ENCODE measurements around the gene LDB2. TPM values are rescaled to one million over a fixed set of nuclear protein-coding genes. Genes with fewer than 3 reads are reported as not detected.

The LDB2 gene
- polyA plus RNA-seq, 2 donors: 3.5 to 4.4 TPM

GRCh38 chr4:16457944-16458343 lies 440.5 kb downstream of the LDB2 start:
- no peak overlapping the region for H3K27ac ChIP-seq (ENCODE audit: low read depth in 2 of 2, low read length in 1 of 2)
- H3K27me3 ChIP-seq (ENCODE audit: control insufficient read depth in 1 of 2, insufficient read depth in 2 of 2, low read length in 2 of 2): no peaks in the 10 kb centered on the region
- no peaks in the 10 kb centered on the region for H3K4me1 ChIP-seq (ENCODE audit: control insufficient read depth in 2 of 2, insufficient read depth in 2 of 2, low read length in 1 of 2)
- 71 to 80% methylated on average over 4 of the region's 4 CpGs for WGBS, 2 donors
- no peaks in the 10 kb centered on the region for H3K36me3 ChIP-seq (ENCODE audit: control insufficient read depth in 2 of 2, insufficient read depth in 2 of 2, low read length in 1 of 2)
- H3K9me3 ChIP-seq (ENCODE audit: control insufficient read depth in 2 of 2, insufficient read depth in 1 of 2, low read depth in 1 of 2, low read length in 1 of 2): no peaks in the 10 kb centered on the region
- no peak overlapping the region for H3K4me3 ChIP-seq (ENCODE audit: low read depth in 1 of 2, low read length in 2 of 2)
